ENCODE results near the gene PCID2. TPM values are rescaled to one million over a fixed set of nuclear protein-coding genes. Genes with fewer than 3 reads are reported as not detected.
A peak's percentile ranks its signal among the peaks of the same experiment; 100 is the strongest.

Gene PCID2
- total RNA-seq, 1 donor from 2014 or later, result 36.0 TPM

DNA sequence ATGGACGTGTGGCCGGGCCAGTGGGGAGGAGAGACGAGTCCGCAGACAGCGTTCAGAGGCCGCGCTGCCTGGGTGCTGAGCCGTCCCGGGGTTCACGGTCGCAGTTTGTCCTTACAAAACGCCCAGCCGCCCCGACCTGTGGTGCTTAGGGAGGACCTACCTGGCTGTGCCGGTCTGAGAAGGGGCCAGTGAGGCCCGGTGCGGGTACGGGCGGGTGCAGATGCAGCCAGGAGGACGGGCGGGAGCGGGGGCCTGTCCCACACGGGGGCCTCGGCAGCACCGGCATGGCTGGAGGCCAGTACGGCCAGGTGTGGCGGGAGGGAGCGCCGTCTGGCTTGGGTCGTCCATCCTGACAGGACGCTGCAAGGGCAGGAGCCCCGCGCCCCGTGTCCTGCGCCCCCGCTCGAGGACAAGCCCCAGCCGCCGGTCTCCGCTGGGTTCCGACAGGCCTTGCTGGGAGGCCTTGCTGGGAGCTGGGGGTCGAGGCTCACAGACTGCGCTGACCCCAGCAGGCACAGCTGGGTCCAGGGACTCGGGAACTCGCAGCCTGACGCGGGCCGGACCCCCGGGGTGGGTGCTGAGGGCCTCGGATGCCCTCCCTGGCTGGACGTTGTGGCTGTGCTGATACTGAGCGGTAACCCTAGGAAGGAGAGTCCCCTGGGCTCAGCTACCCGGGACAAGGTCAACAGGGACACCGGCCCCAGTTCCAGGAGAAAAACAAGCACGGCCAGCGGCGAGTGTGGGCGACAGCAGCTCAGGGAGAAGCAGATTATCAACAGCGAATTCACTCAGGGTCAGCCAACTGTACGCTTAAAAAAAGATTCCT is 55.3 kb downstream of the PCID2 start:
- Histone ChIP-seq H3K27ac (ENCODE audit: low read depth, low read length) (peak overlapping the region; percentile 89), H3K9me3 (ENCODE audit: control insufficient read depth in 3 of 3, low read length in 3 of 3) (no peaks in the 10 kb centered on the region)

DNA sequence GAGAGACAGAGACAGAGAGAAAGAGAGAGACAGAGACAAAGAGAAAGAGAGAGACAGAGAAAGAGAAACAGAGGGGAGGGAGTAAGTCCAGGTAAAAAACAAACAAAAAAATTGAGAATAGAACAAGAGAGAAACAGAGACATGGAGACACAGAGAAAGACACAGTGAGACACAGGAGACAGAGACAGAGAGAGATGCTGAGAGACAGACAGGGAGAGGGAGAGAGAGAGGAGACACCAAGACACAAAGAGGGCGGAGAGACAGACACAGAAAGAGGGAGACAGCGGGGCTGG is 55.8 kb downstream of the PCID2 start:
- H3K36me3 ChIP-seq (ENCODE audit: control insufficient read depth in 3 of 3, insufficient read depth in 3 of 3, low read length in 3 of 3), result no peaks in the 10 kb centered on the region
- peaks cover 18 to 25% (median 19%) of the 10 kb centered on the region in 3 donors for H3K4me1 ChIP-seq (ENCODE audit: control insufficient read depth in 3 of 3, insufficient read depth in 3 of 3, low read length in 3 of 3)
- peak overlapping the region; percentile 74 to 90 (median 85) for H3K9ac ChIP-seq (ENCODE audit: low read depth in 1 of 3, low read length in 3 of 3)
- H3K27me3 ChIP-seq (ENCODE audit: control insufficient read depth in 3 of 3, insufficient read depth in 3 of 3, low read length in 3 of 3), result no peaks in the 10 kb centered on the region
- peak overlapping the region; percentile 74 to 77 (median 76) for H3K4me3 ChIP-seq (ENCODE audit: low read length in 3 of 3)
- no peaks in the 10 kb centered on the region for H3K9me3 ChIP-seq (ENCODE audit: control insufficient read depth in 3 of 3, low read length in 3 of 3)
- peak overlapping the region; percentile 89 for H3K27ac ChIP-seq (ENCODE audit: low read depth, low read length)

More for the DNA sequence above, 55.3 kb downstream of the PCID2 start:
- H3K36me3 ChIP-seq (ENCODE audit: control insufficient read depth in 3 of 3, insufficient read depth in 3 of 3, low read length in 3 of 3), result no peaks in the 10 kb centered on the region
- peak overlapping the region; percentile 76 to 86 (median 77) for H3K4me3 ChIP-seq (ENCODE audit: low read length in 3 of 3)
- no peaks in the 10 kb centered on the region for H3K27me3 ChIP-seq (ENCODE audit: control insufficient read depth in 3 of 3, insufficient read depth in 3 of 3, low read length in 3 of 3)
- H3K9ac ChIP-seq (ENCODE audit: low read depth in 1 of 3, low read length in 3 of 3), result peak overlapping the region; percentile 74 to 90 (median 85)
- peaks cover 18 to 25% (median 19%) of the 10 kb centered on the region in 3 donors for H3K4me1 ChIP-seq (ENCODE audit: control insufficient read depth in 3 of 3, insufficient read depth in 3 of 3, low read length in 3 of 3)

DNA sequence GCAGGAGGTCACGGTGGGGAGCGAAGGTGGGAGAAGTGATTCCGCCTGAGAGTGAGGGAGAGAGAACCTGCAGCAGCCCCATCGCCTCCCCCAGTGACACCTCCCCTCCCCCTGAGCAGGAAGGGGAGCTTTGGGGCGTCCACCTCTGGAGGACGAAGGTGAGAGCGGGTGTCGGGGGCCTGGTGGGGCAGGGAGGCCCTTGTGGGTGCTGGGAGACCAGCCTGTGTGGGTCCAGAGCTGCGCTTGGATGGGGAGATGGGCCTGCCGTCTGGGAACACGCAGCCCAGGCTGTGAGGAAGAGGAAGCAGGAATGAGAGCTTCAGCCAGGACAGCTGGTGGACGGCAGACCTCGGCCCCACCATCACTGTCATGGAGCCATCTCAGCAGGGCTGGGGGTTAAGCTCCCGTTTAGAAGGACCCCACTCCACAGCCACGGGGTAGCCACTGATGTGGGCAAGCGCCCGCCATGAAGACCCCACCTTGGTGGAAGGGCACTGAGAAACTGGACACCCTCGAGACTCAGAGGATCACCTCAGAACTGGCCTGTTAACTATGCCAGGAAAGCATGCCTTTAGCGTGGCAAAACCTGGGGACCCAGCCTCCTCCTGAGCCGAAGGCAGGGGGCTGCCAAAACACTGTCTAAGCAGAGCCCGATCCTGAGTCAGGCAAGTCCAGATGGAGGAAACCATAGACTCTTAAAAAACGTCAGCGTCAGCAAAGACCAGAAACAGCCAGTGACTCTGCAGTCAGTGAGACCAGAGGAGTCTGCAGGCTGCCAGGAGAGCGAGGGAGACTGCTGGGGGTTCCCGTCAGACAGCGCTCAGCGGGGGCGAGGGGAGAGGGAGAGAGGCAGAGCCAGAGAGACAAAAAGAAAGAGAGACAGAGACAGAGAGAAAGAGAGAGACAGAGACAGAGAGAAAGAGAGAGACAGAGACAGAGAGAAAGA is 56.5 kb downstream of the PCID2 start:
- Histone ChIP-seq H3K4me1 (ENCODE audit: control insufficient read depth in 3 of 3, insufficient read depth in 3 of 3, low read length in 3 of 3) (peaks cover 18 to 25% (median 19%) of the 10 kb centered on the region in 3 donors), H3K9me3 (ENCODE audit: control insufficient read depth in 3 of 3, low read length in 3 of 3) (no peaks in the 10 kb centered on the region), H3K9ac (ENCODE audit: low read depth in 1 of 3, low read length in 3 of 3) (peak overlapping the region; percentile 74 to 90 (median 85)), H3K27me3 (ENCODE audit: control insufficient read depth in 3 of 3, insufficient read depth in 3 of 3, low read length in 3 of 3) (no peaks in the 10 kb centered on the region), H3K4me3 (ENCODE audit: low read length in 3 of 3) (peak overlapping the region in 2 of 3 donors; percentile 74 to 76), H3K27ac (ENCODE audit: low read depth, low read length) (peak overlapping the region; percentile 89), H3K36me3 (ENCODE audit: control insufficient read depth in 3 of 3, insufficient read depth in 3 of 3, low read length in 3 of 3) (no peaks in the 10 kb centered on the region)

DNA sequence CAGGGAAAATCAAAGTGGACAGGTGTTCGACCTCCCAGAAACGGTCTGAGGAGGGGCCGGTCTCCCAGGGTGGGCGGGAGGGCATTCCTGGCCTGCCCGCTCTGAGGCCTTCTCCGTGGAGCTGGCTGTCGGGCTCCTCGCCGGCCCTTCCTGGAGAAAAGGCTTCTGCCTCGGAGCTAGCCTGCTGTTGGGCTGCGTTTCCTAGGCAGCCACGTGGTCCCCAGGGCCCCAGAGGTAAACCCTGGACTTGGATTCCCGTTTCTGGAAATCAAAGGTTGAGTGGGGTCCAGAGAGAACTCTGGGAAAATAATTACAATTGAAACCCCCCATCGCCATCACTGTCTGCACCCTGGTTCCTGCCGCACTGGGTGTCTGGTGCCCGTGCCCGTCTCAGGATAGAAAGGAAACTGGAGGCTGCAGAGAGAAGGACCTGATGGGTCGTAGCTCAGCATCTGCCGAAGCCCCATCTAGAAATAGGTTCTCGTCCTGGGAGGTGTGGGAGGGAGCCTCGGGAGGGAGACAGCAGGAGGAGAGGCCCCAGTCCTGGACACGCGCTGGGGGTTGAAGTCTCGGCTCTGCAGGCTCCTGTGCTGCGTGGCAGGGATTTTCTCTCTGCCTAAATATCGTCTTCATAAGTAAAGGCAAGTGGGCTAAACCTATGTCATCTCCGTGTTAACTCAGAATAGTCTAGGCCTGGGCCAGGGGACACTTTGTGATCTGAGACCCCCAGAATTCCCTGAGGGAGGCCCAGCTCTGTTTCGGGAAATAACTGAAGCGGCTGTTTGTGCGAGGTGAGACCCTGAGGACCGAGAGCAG is 57.7 kb downstream of the PCID2 start:
- no peaks in the 10 kb centered on the region for H3K9me3 ChIP-seq (ENCODE audit: control insufficient read depth in 3 of 3, low read length in 3 of 3)
- no peak overlapping the region for H3K4me3 ChIP-seq (ENCODE audit: low read length in 3 of 3)
- no peak overlapping the region for H3K9ac ChIP-seq (ENCODE audit: low read depth in 1 of 3, low read length in 3 of 3)
- no peak overlapping the region for H3K27ac ChIP-seq (ENCODE audit: low read depth, low read length)
- H3K36me3 ChIP-seq (ENCODE audit: control insufficient read depth in 3 of 3, insufficient read depth in 3 of 3, low read length in 3 of 3), result no peaks in the 10 kb centered on the region
- H3K4me1 ChIP-seq (ENCODE audit: control insufficient read depth in 3 of 3, insufficient read depth in 3 of 3, low read length in 3 of 3), result peaks cover 18 to 25% (median 19%) of the 10 kb centered on the region in 3 donors
- peaks cover 0 to 3% (median 0%) of the 10 kb centered on the region in 3 donors for H3K27me3 ChIP-seq (ENCODE audit: control insufficient read depth in 3 of 3, insufficient read depth in 3 of 3, low read length in 3 of 3)

DNA sequence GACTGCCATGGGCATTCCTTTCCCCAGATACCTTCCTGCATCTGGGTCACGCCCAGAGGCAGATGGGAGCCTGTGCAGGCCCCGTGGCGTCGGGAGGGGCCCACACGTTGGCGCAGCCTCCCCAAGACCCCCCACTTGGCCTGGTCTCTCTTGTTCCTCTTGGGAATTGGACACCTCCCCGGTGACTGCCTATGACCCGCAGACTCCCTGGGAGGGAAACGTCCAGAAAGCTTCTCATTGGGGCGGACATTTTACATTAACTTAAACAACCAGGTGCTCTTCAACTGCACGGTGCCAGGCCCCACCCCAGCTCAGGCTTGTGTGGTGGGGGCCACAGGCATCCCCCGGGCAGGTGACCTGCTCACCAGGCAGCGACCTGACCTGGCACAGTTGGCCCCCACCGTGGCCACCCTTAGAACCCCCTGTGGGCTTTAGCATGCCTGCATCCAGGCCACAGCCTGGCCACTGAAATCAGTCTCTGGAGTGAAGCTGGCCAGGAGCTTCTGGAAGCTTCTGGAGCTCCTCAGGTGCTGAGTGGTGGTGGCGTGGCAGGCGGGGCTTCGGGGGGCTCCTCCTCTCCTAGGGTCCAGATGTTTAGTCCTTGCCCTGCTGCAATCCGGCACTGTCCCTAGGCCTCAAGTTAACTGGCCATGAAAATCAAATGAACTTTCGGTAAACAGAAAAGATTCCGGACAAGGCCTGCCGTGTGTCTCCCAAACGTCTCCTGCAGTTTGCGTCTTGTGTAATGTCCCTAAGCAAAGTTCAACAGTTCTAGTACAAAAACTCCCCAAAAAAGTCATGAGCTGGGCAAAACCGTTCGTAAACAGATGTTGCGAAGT is 58.5 kb downstream of the PCID2 start:
- Histone ChIP-seq H3K27ac (ENCODE audit: low read depth, low read length) (no peak overlapping the region), H3K36me3 (ENCODE audit: control insufficient read depth in 3 of 3, insufficient read depth in 3 of 3, low read length in 3 of 3) (no peaks in the 10 kb centered on the region), H3K4me3 (ENCODE audit: low read length in 3 of 3) (no peak overlapping the region), H3K27me3 (ENCODE audit: control insufficient read depth in 3 of 3, insufficient read depth in 3 of 3, low read length in 3 of 3) (peaks cover 0 to 3% (median 0%) of the 10 kb centered on the region in 3 donors), H3K9me3 (ENCODE audit: control insufficient read depth in 3 of 3, low read length in 3 of 3) (no peaks in the 10 kb centered on the region), H3K9ac (ENCODE audit: low read depth in 1 of 3, low read length in 3 of 3) (no peak overlapping the region), H3K4me1 (ENCODE audit: control insufficient read depth in 3 of 3, insufficient read depth in 3 of 3, low read length in 3 of 3) (peaks cover 18 to 25% (median 19%) of the 10 kb centered on the region in 3 donors)

DNA sequence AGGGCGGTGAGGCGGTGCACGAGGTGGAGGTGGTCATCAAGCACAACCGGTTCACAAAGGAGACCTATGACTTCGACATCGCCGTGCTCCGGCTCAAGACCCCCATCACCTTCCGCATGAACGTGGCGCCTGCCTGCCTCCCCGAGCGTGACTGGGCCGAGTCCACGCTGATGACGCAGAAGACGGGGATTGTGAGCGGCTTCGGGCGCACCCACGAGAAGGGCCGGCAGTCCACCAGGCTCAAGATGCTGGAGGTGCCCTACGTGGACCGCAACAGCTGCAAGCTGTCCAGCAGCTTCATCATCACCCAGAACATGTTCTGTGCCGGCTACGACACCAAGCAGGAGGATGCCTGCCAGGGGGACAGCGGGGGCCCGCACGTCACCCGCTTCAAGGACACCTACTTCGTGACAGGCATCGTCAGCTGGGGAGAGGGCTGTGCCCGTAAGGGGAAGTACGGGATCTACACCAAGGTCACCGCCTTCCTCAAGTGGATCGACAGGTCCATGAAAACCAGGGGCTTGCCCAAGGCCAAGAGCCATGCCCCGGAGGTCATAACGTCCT is 59.4 kb downstream of the PCID2 start:
- Histone ChIP-seq H3K9ac (ENCODE audit: low read depth in 1 of 3, low read length in 3 of 3) (no peak overlapping the region), H3K27ac (ENCODE audit: low read depth, low read length) (no peak overlapping the region), H3K36me3 (ENCODE audit: control insufficient read depth in 3 of 3, insufficient read depth in 3 of 3, low read length in 3 of 3) (no peaks in the 10 kb centered on the region), H3K27me3 (ENCODE audit: control insufficient read depth in 3 of 3, insufficient read depth in 3 of 3, low read length in 3 of 3) (peaks cover 0 to 3% (median 0%) of the 10 kb centered on the region in 3 donors), H3K4me3 (ENCODE audit: low read length in 3 of 3) (no peak overlapping the region), H3K4me1 (ENCODE audit: control insufficient read depth in 3 of 3, insufficient read depth in 3 of 3, low read length in 3 of 3) (peaks cover 14 to 19% (median 15%) of the 10 kb centered on the region in 3 donors), H3K9me3 (ENCODE audit: control insufficient read depth in 3 of 3, low read length in 3 of 3) (no peaks in the 10 kb centered on the region)

DNA sequence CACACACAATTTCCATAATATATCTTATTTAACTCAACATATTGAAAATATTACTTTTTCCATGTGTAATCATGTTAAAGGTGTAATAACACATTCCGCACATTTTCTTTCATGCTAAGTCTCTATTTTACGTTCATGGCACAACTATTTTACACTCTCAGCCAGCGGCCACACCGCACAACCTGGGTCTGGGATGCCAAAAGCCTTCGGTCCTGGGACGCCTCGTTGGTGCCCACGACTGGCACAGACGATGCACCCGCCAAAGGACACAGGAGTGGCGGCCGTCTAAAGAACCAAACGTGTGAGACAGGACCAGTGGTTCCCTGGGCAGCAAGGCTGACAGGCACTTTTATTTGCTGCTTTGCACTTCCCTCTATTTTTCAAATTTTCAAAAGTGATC is 60.1 kb downstream of the PCID2 start:
- H3K9me3 ChIP-seq (ENCODE audit: control insufficient read depth in 3 of 3, low read length in 3 of 3), result no peaks in the 10 kb centered on the region
- peaks cover 11 to 16% (median 13%) of the 10 kb centered on the region in 3 donors for H3K4me1 ChIP-seq (ENCODE audit: control insufficient read depth in 3 of 3, insufficient read depth in 3 of 3, low read length in 3 of 3)
- peaks cover 0 to 3% (median 0%) of the 10 kb centered on the region in 3 donors for H3K27me3 ChIP-seq (ENCODE audit: control insufficient read depth in 3 of 3, insufficient read depth in 3 of 3, low read length in 3 of 3)
- H3K27ac ChIP-seq (ENCODE audit: low read depth, low read length), result no peak overlapping the region
- H3K9ac ChIP-seq (ENCODE audit: low read depth in 1 of 3, low read length in 3 of 3), result no peak overlapping the region
- no peaks in the 10 kb centered on the region for H3K36me3 ChIP-seq (ENCODE audit: control insufficient read depth in 3 of 3, insufficient read depth in 3 of 3, low read length in 3 of 3)
- H3K4me3 ChIP-seq (ENCODE audit: low read length in 3 of 3), result no peak overlapping the region

DNA sequence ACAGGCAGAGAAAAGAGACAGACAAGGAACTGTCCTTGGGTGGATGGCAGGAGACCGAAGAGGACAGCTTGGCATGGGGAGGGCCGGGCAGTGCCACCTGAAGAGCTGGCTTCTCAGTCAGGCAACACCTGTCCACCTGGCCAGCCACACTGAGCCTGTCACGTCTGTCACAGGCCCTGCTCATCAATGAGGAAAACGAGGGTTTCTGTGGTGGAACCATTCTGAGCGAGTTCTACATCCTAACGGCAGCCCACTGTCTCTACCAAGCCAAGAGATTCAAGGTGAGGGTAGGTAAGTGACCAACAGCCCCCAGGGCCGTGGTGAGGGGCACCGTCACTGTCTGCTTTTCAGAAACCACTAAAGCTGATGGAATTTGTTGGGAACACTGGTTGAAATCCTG is 61.3 kb downstream of the PCID2 start:
- H3K4me1 ChIP-seq (ENCODE audit: control insufficient read depth in 3 of 3, insufficient read depth in 3 of 3, low read length in 3 of 3), result peaks cover 3 to 4% (median 3%) of the 10 kb centered on the region in 3 donors

More for the DNA sequence above, 61.3 kb downstream of the PCID2 start:
- Histone ChIP-seq H3K27ac (ENCODE audit: low read depth, low read length) (no peak overlapping the region), H3K27me3 (ENCODE audit: control insufficient read depth in 3 of 3, insufficient read depth in 3 of 3, low read length in 3 of 3) (peaks cover 0 to 3% (median 0%) of the 10 kb centered on the region in 3 donors), H3K4me3 (ENCODE audit: low read length in 3 of 3) (no peak overlapping the region), H3K9me3 (ENCODE audit: control insufficient read depth in 3 of 3, low read length in 3 of 3) (no peaks in the 10 kb centered on the region), H3K36me3 (ENCODE audit: control insufficient read depth in 3 of 3, insufficient read depth in 3 of 3, low read length in 3 of 3) (no peaks in the 10 kb centered on the region), H3K9ac (ENCODE audit: low read depth in 1 of 3, low read length in 3 of 3) (no peak overlapping the region)

All from skeletal muscle tissue (tissue), 4 donors.